HUDEP-2 (cell line): Measurements from ENCODE around the gene AGPAT2.
"Not testable (repeated sequence)": the region's sequence is repeated elsewhere in the genome, so short reads cannot be mapped to it uniquely, and the experiment has no call there.

Experiments
- DNase-seq, 76 experiments: peaks; one replicate each; lab custom pipeline; 2025; ENCODE audit not compliant: unreplicated experiment in 76 of 76; lab: John Stamatoyannopoulos, UW

The AGPAT2 gene

DNA sequence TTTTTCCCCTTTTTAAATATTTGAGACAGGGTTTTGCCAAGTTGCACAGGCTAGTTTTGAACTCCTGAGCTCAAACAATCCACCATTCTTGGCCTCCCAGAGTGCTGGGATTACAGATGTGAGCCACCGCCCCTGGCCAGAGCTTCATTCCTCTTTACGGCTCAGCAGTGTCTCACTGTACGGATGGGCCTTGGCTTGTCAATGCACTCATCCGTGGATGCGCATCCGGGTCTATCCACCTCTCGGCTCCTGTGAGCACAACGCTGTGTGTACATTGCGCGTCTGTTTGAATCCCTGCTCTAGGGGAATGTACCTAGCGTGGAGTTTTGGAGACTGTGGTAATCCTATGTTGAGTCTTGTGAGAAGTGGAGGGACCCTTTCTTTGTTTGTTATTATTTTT is 35.4 kb downstream of the AGPAT2 start:
- no peak for DNase-seq

GRCh38 chr9:136650648-136651047 is 36.6 kb downstream of the AGPAT2 start:
- DNase-seq, result peak in 2 of 76 experiments; percentile 24 to 30

- DNase-seq, result peak in 13 of 76 experiments; percentile 11 to 71 (median 38)
Measured at GRCh38 chr9:136650021-136650420, 37.2 kb downstream of the AGPAT2 start.

GRCh38 chr9:136648751-136649150 is 38.5 kb downstream of the AGPAT2 start:
- no peak for DNase-seq

DNA sequence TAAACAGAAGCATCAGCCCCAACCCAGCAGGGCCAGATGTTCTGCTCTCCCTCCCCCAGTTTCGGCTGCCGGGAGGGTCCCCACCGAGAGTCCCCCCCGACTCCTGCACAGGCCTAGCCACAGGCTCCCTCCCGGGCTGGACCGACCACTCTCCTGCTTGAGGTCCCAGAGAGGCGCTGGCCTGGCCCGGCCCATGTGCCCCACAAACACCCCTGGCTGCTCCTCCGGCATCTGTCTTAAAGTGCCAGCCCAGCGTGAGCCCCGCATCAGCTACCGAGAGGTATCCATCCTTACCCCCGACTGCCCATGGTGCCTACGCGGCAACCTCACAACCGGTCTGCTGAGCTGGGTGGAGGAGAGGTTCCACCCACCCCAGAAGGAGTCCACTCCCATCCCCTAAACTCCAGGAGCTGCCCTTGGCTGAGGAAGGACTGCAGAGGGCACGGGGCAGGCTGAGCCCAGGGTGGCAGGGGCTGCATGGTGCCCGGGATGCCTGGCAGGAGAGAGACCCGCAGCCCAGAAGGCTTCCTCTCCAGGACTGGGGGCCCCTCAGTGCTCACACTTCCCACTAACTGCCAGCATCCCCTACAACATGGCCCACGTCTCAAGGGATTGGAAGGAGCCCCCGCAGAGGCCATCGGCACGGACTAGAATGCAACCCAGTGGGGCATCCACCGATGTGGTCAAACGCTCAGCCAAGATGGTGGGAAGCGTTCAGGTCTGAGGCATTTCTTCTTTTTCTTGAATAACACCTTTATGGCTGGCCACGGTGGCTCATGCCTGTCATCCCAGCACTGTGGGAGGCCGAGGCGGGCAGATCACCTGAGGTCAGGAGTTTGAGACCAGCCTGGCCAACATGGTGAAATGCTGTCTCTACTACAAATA is 40.2 kb downstream of the AGPAT2 start:
- peak in 1 of 76 experiments; percentile 31 for DNase-seq

DNA sequence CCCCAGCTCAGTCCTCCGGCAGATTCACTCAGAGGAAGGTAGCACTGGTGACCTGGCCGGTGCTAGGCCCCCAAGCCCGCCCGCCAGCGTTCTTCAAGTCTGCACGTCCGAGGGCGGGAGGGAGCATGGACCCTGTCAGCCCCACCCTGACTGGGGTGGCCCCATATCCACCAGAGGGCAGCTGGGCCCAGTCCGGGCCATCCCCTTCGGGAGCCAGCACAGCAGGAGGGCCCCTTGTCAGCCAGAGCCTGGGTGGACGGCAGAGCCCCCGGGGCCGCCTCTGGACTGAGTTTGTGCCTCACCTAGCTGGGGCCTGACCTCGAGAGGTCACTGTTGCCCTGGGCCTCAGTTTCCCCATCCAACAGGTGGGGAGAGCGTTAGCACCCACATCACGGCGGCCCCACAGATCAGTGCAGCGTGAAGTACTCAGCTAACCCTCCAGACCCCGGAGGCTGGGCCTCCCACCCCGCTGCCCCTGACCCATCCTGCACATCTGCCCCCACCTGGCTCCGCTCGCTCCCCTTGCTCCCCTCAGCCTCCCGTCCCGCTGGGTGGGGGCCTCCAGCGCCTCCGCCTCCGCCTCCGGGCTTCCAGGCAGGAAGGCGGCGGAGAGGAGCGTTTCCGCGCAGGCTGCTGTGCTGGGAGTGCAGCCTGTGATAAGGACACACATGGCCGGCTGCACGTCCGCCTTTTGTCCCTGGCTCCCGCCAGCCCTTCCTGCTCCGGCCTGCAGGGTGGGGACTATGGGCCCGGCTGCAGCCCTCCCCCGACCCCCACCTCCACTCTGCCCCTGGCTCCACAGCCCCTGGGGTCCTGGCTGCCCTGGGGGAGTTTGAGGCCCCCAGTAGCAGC is 41.1 kb downstream of the AGPAT2 start:
- DNase-seq, result peak in 36 of 76 experiments; percentile 17 to 66 (median 40)

GRCh38 chr9:136645352-136645902 is 41.8 kb downstream of the AGPAT2 start:
- DNase-seq, result peak in 3 of 76 experiments; percentile 38 to 66 (median 45)

GRCh38 chr9:136644593-136645351 is 42.5 kb downstream of the AGPAT2 start:
- DNase-seq, result peak in 43 of 76 experiments; percentile 17 to 92 (median 80)

DNA sequence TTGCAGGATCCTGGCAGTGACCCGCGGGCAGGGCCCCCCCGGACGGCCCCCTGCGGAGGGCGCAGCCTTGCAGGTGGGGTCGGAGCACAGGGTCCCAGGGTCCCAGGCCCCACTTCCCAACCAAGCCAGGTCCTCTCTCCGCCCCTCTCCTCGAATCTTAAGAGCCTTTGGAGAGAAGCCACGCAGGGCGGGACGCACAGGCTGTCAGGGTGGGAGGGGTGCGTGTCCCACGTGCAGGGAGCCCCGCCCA is 43.0 kb downstream of the AGPAT2 start:
- peak in 40 of 76 experiments; percentile 48 to 93 (median 88) for DNase-seq

GRCh38 chr9:136643596-136644342 is 43.5 kb downstream of the AGPAT2 start:
- DNase-seq, result no peak

GRCh38 chr9:136642439-136642921 is 44.8 kb downstream of the AGPAT2 start:
- no peak for DNase-seq

DNA sequence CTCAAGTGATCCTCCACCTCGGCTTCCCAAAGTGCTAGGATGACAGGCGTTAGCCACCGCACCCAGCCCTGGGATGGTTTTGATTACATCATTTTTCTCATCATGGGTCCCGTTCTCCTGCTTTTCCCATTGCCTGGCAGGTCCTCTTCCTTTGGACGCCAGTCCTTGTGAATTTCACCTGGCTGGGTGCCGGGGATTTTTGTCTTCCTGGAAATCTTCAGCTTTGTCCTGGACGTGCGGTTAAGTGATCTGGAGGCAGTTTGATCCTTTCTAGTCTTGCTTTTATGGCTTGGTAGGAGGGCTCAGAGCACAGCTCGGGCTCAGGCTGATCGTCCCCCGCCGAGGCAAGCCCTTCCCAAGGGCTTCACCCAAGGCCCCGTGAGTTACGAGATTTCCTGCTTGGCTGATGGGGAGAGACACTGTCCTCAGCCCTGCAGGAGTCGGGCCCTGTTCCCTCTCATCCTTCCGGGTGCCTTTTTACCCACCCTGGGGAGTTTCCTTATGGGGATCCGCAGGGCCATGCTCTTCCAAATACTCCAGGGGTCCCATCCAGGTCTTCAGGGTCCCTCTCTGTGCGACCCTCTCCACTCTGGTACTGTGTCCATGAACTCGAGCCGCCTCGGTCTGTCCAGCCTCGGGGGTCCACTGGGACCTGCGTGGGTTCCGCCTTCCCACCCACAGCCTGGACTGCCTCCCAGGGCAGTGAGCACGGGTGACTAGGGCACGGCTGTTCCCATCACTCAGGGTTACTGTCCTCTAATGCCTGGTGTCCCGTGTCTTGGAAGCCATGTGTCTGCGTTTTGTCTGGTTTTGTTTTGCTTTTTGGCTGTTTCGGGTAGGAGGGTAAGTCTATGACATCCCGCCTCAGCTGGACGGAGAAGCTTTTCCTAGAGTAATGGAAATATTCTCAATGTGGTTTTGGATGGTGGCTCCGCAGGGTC is 46.8 kb downstream of the AGPAT2 start:
- no peak for DNase-seq

GRCh38 chr9:136634904-136635303 is 52.4 kb downstream of the AGPAT2 start:
- DNase-seq, result no peak

DNA sequence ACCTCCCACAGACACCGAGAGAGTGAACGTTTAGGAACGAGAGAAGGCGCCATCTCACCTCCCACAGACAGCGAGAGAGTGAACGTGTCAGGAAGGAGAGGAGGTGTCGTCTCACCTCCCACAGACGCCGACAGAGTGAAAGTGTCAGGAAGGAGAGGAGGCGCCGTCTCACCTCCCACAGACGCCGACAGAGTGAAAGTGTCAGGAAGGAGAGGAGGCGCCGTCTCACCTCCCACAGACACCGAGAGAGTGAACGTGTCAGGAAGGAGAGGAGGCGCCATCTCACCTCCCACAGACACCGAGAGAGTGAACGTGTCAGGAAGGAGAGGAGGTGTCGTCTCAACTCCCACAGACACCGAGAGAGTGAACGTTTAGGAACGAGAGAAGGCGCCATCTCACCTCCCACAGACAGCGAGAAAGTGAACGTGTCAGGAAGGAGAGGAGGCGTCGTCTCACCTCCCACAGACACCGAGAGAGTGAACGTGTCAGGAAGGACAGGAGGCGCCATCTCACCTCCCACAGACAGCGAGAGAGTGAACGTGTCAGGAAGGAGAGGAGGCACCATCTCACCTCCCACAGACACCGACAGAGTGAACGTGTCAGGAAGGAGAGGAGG is 54.7 kb downstream of the AGPAT2 start:
- not testable (repeated sequence) for DNase-seq

GRCh38 chr9:136632072-136632471 is 55.2 kb downstream of the AGPAT2 start:
- DNase-seq, result not testable (repeated sequence)

GRCh38 chr9:136631038-136632000 is 55.9 kb downstream of the AGPAT2 start:
- peak in 61 of 76 experiments; percentile 8 to 74 (median 55) for DNase-seq

GRCh38 chr9:136630662-136630992 is 56.6 kb downstream of the AGPAT2 start:
- no peak for DNase-seq
